DMS 273 treated with DMSO at 0.1 percent for 48 hours (cell line): ENCODE results near the gene ELFN1.

ENCODE experiments used
- DNase-seq: peaks from one replicate; lab custom pipeline; 2025; lab: John Stamatoyannopoulos, UW

Gene ELFN1

DNA sequence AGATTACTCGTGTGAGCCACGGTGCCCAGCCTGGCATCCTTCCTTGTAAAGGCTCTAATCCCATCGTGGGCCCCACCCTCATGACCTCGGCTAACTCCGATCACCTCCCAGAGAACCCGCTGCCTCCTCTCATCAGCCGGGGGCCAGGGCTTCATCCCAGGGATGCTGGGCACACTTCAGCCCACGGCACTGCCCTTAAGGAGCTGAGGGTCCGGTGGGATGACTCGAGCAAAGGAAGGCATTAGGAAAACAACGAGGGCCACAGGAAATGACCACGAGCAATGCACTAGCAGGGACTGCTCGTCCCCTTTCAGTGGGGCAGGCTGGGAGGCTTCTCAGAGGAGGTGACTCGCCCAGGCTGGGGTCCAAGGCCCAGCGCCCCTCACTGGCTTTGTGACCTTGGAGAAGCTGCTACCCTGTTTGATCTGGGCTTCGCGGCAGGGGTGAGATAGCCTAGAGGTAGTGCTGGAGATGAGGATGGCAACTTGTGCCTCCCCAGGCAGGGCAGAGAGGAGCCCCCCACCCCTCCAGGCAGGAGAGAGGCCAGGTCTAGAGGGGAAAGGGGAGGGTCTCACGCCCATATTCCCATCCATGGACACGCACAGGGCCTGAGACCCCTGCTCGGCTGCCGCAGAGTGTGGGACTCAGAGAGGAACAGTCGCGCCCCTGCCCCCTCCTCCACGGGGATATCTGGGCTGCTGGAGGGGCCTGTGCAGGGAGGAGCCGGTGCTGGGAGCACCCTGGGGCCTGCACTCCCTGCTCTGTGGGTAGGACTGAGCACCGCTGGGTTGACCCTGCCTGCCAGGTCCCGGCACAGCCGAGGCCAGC, 26.8 kb downstream of the ELFN1 start:
- no peak for DNase-seq

DNA sequence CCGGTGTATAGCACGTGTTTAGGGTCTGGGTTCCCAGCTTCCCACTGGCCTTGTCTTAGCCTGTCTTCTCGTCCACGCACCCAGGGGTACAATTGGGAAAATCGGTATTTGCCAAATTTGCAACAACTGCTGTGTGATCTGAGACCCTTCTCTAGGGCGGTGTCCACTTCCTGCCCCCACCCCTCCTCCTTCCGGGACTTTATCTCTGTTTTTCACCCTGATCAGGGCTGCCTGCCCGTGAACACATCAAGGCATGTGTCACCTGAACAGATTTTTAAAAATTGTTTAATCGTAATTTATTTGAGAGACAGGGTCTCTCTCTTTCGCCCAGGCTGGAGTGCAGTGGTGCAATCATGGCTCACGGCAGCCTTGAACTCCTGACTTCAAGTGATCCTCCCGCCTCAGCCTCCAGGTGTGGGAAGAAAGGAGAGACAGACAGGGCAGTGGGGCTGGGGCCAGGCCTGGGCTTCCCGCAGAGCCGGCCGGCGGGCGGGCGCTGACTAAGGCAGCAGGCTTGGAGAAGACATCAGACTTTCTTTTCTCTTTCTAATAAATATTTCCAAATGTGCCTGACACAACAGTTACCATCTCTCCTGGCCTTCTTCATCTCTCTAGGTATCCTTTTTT, 27.5 kb downstream of the ELFN1 start:
- no peak for DNase-seq

DNA sequence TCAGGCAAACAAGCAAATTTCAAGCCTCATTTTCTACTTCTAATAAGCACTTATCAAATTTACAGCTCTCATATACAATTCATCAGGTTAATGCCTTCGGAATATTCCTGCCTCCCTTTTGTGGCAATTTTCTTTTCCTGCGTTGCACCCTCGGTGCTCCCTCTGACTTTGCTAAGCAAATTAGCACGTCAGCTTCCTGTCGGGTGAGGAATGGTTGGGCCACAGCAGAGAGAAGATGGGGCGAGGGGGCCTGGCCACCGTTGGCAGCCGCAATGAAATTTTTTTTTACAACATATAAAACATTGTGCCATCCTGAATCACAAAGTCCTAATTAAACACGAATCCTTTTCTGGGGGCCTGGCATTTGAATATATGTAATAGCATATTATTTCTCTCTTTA, 28.1 kb downstream of the ELFN1 start:
- no peak for DNase-seq

DNA sequence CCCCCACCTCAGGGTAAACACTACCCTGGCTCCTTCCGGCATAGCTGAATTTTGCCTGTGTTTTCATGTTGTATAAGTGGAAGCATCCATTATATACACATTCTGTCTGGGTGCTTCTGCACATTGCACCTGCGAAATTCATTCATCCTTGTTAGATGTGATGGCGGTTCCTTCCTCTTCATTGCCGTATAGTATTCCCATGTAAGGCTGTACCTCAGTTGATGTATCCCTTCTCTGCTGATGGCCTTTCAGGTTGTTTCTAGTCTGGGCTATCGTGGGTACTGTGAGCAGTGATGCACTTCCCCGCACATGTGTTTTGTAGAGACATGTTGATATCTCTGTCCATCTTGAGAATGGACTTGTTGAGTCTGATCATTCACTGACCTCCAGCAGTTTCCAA, 28.9 kb downstream of the ELFN1 start:
- no peak for DNase-seq

DNA sequence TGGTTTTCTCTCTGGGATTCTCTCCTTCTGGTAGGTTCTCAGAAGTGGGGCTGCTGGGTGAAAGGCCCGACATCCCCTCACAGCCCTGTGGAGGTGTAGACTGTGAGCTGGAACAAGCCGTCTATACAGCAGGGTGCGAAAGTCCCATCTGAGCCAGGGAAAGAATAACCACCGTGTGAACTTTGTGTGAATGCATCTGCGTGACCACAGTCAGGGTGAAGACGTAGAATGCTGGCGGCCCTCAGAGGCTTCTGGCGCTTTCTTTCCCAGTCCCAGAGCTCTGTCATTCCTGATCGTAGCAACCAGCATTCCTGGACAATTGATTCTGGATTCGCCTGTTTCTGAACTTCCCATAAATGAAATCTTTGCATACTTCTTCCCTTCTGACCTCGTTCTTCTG, 30.0 kb downstream of the ELFN1 start:
- no peak for DNase-seq

DNA sequence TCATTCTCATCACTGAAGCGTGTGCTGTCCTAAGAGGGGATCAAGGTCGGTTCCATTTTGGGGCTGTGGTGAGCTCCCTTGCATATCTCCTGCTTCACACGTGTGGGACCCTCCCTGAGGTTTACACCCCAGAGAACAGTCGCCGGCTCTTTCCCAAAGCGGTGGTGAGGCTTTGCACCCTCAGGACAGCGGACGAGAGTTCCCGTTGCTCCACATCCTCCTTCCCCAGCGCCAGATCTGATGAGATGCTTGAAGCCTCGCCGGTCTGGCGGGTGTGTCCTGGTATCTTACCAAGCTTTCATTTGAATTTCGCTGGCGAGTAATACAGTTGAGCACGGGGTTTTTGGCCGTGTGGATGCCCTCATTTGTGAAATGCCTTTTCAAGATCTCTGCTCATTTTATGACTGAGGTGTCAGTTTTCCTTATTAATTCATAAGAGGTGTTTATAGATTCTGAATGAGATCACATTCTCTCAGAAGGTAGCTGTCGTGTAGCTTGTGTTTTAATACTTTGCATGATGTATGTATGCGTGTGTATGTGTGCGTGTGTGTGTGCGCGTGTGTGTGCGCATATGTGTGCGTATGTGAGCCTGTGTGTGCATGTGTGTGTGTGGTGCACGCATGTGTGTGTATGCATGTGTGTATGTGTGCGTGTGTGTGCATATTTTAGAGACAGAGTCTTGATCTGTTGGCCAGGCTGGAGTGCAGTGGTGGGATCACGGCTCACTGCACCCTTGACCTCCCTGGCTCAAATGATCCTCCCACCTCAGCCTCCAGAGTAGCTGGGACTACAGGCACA, 30.7 kb downstream of the ELFN1 start:
- no peak for DNase-seq

DNA sequence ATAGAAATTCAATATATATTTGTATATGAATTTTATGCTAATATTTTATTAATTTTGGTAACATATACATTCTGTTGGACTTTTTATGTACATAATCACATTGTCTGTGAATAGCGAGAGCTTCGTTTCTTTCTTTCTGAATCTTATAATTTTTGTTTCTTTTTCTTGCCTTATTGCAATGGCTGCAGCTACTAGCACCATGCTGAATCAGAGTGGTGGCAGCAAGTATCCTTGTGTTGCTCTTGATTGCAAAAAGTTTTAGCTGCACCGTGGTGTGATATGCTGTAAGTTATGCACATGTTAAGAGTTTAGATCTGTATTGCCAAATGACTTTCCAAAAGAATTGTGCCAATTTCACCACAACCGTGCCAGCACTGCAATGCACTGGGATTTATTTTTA, 32.6 kb downstream of the ELFN1 start:
- DNase-seq = no peak

DNA sequence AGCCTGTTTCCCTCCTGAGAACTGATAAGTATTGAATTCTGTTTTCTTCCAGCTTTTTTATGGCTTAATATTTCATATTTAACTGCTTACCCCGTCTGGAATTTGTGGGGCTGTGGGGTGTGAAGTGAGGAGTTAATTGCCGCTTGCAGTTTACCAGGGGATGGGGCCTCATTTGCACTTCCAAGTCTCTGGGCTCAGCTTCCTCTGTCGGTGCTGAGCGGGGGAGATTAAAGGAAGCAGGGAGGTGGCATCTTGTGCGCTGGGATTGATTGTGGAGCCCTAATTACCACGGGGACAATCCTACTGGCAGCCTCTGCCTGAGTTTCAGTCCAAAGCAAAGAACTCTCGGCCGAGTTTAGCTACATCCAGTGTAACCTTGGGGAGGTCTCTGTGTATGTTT, 33.4 kb downstream of the ELFN1 start:
- no peak for DNase-seq

DNA sequence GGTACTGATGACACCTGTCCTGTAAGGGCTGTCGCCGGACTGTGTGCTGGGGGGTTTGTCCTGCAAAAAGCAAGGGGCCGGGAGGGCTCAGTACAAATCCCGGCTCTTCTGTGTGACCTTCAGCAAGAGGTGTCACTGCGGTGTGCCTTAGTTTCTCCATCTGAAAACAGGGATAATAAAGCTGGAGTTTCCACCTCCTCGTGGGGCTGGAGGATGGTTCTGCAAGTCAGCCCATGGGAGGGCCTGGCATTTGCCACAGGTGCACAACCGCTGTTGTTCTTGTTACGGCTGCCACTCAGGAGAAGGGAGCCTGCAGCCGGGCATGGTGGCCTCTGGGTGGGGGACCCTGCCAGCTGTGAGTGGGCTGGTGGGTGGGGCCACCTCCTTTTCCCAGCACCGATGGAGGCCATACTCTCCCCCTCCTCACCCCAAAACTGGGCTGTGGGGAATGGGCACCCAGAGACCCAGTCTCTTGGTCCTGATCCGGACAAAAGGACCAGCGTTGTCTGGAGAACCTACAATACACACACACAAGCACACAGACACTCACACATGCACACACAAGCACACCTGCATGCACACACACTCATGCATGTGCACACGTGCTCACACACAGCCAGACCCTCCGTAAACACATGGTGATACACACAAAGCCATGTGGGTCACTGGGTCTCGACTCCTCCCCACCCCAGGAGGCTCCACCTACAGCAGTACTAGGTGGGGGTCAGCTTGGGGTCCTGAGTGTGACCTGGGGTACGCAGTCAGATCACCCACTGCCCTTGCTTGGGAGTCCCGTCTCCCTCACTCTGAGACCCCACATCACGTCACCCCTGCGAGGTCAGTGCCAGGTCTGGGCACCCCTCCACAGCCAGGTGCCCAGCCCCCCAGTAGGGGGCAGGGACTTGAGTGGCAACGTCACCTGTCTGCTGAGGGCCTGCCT, 34.1 kb downstream of the ELFN1 start:
- DNase-seq = no peak

DNA sequence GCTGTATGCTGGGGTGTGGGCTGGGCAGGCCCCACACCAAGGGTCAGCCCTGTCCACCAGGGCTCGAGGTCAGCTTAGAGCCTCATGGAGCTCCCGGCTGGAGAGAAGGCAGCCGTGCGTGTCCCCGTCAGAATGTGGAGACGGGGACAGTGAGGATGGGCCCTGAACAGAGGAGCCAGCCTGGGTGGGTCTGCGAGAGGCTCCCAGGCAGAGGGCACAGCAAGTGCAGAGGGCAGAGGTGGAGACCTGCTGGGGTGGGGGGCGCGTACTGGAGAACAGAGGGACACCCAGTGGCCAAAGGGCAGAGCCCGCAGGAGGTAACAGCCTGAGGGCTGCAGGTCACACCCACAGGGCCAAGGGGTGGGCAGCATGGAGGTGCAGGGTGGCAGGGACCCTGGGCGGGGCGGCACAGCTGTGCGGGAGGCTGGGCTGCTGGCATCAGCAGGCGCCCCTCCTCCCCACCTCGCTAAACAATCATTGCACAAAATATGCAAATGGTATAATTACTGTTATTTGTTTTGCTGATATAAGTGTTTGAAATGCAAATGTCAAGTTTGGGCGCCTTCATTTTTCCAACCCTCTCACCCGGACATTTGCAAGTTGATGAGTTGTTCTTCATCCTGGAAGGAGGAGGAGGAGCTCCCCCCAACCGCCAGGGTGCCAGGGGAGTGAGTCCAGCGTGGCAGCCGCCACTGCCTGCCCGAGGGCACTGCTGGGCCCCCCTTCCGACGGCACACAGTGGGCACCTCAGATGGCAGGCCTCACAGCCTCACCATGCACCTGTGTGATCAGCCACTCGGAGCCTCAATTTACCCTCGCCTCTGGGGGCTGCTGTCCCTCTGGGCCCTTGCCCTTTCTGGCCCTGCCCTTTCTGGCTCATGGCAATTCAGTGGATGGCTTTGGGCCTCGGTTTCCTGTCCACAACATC, 35.0 kb downstream of the ELFN1 start:
- DNase-seq = no peak

DNA sequence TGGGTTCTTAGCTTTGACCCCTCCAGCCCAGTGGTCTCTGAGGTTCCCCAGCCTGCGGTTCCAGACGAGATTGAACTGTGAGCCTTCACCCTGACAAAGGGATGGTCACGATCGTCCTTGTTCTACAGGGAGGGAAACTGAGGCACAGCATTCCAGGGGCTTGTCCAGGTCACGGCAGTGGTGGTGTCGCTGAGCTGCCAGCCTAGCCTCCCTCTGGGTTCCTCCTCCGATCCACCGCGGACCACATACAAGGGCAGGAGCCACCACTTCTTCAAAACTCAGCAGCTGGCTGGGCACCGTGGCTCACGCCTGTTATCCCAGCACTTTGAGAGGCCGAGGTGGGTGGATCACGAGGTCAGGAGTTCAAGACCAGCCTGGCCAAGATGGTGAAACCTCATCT, 35.8 kb downstream of the ELFN1 start:
- DNase-seq = no peak

DNA sequence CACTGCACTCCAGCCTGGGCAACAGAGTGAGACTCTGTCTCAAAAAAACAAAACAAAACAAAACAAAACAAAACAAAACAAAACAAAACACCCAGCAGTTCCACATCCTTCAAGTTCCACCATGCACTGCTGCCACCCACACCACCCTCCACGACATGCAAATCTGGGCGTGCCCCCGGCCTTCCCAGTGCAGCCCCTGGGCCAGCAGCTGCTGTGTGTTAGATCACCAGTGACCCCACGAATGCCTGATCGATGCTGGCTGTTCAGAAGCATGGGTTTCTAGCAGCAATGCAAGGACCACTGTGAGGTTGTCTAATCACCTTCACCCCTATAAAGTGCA, 36.3 kb downstream of the ELFN1 start:
- no peak for DNase-seq

DNA sequence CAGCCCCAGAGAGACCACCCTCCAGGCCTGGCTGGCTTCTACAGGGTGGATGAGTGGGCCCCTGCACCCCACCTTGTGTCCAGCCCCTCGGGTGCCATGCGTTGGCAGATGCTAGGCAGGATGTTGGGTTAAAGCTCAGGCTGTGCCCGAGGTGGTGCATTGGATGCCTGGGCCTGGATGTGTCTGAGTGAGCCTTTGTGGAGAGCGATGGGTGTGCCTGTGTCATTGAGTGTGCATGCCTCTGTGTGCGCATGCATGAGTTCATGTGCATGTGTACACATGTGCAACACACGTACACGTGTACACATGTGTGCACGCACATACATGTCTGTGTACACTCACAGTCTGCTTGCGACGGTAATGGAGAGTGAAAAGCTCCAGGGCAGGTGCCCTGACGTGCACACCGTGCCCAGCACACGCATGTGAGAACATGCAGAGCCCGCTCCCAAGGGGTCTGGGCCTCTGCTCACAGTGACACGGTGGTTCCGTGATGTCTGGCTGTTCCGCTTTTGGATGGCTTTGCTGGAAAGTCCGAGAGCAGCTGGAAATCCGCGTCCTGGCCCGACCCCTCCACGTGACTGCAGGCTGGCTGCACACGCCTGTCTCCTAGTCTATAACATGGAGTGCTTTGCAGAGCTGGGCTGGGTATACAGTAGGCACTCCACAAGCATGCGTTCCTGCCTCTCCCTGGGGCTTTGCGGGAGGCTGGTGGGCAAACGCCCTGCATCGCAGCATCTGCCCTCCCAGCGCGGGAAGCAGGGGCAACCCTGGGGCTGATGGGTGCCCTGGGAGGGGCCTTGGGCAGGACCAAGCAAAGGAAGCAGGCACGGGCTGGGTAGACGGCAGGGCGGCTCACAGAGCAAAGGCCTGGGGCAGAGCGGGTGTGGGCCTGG, 36.9 kb downstream of the ELFN1 start:
- no peak for DNase-seq

DNA sequence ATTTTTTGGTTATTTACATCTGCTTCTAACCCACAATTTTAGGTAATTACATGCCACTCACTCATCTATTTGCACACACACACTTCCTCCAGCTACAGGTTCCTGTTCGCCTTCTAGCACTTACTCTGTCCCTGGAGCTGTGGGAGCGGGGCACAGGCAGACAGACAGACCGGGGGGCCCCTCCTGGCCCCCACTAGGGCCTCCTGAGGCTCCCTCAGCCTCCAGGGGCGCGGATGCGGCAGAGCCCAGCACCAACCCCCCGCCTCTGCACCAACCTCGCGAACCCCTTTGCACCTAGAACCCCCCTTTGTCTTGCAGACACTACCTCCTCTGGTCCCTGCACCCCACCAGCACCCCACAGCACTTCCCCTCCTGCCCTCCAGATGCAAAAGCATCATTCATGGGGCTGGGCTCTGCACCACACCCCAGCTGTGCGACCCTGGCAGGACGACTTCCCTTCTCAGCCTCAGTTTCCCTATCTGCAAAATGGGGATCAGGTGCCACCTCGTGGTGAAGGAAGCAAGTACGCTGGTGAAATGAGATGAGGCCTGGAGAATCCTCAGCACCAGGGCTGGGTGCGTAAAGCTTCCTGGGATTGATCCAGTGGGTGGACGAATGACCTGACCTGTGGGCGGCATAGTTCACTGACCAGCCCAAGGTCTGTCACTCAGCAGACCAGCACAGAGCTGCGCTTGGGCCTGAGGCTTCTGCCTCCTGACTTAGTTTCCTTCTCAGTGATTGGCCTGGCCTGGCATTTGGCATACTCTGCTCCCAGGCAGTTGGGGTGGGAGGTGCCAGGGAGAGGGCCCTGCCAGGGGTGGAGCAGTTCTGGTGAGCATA, 37.9 kb downstream of the ELFN1 start:
- DNase-seq = no peak

DNA sequence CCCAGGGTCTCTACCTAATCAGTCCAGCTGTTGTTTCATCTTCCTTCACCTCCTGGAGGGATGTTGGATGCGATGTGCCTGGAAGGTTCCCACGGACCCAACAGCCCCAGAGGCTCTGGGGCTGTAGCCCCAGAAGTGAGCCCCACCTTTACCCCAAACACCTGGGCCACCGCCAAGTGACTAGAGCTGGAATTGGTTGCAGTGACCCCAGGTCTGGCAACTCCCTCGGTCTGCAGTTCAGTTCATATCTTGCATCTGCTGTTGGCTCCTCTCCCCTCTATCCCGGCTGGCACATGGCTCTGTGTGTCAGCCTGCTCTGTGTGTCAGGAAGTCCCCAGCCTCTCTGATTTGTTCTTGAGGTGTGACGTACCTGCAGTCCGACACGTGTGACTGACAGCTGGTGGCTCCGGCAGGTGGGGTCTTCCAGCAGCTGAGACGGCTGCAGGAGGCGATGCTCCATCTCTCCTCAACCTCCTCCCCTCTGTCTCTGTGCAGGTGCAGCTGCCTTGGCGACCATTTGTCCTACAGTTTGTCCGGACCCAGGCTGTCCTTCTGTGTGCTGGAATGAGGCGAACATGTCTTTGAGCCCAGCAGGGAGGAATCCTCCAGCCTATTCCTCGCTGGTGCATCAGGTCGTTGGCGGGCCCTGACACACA, 38.6 kb downstream of the ELFN1 start:
- no peak for DNase-seq

DNA sequence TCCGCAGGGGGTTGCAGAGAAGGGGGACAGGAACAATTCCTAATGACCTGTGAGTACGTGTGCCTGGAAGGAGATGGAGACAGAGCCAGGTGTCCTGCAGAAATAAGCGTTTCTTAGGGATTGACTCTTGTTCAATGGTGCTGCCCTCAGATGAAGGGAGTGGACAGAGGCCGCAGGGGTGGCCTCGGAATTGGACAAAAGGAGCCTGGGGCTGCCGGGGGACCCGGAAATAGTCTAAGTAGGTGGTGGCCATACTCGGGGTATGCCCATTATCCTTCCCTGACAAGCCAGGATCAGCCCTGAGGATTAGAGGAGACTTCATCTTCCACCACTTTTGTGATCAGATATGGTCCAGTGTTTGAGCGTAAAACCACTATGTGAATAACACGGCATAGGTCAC, 39.2 kb downstream of the ELFN1 start:
- DNase-seq = no peak

DNA sequence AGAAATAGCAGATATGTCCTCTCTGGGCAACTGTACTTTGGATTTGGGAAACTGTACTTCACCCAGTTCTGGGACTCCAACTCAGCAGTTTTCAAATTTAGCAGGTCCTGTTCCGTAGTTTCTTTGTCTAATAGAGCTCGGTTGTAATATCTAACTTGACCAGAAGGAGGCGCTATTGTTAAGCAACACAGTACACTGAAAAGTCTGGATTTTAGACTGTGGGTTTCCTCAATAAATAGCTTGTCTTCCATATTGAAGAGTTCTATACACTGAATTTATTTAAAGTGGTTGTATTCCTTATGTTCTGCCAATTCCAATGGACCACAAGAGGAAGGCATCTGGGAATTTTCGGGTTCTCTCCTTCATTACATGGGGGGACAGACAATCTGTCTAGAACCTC, 39.8 kb downstream of the ELFN1 start:
- no peak for DNase-seq

DNA sequence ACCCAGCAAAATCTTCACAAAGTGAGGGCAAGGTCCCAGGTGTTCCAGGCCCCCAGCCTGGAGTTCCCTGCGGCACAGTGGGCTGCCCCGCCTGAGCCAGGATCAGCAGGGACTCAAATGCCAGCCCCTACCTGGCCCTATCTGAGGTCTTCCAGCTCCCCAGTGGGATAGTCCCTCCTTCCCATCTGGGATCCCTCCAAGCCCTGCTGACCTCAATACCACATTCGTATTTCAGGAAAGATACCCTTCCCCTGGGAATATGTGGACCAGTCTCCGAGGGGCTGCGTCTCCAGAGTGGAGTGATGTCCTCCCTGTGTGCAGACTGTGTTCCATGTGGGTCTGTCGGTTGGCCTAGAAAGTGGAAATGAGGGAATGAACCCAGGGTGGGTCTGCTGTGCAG, 40.9 kb downstream of the ELFN1 start:
- no peak for DNase-seq
